Fibroblast of lung (primary cell): ENCODE data around the gene QSOX1. TPM values are rescaled to one million over a fixed set of nuclear protein-coding genes. Genes with fewer than 3 reads are reported as not detected.

ENCODE experiments used
- DNase-seq, 2 donors: peaks; one replicate each; pipeline versions ENCODE4 v3.0.0 to v3.0.0-alpha.2; 2010; ENCODE audit warnings: low read depth in 2 of 2
- H2AFZ ChIP-seq: 2 replicates; pipeline ENCODE4 v1.5.1; 2012; ENCODE audit warnings: low read length, control low read depth, inconsistent platforms
- H3K27ac ChIP-seq: 2 replicates; pipeline ENCODE4 v1.5.1; 2011; ENCODE audit warnings: low read length, control low read depth; ENCODE audit not compliant: insufficient read depth
- H3K27me3 ChIP-seq: 2 replicates; pipeline ENCODE4 v1.5.1; 2011; ENCODE audit warnings: mild to moderate bottlenecking, low read length; ENCODE audit not compliant: control insufficient read depth, insufficient read depth
- H3K36me3 ChIP-seq: 2 replicates; pipeline ENCODE4 v1.5.1; 2011; ENCODE audit warnings: low read length; ENCODE audit not compliant: control insufficient read depth, insufficient read depth
- H3K4me1 ChIP-seq: 2 replicates; pipeline ENCODE4 v1.5.1; 2011; ENCODE audit warnings: low read length; ENCODE audit not compliant: control insufficient read depth, insufficient read depth; ENCODE audit errors: extremely low read depth
- H3K4me2 ChIP-seq: 2 replicates; pipeline ENCODE4 v1.5.1; 2011; ENCODE audit warnings: low read length, control low read depth; ENCODE audit not compliant: insufficient read depth; ENCODE audit errors: extremely low read depth
- H3K4me3 ChIP-seq, 4 experiments: fragments of 200-600 bp in 1 of 4; sonication (generic) in 1 of 4; replicated peaks in 1 of 4; 2 replicates each; pipeline ENCODE4 v1.5.1; 2011 to 2016; ENCODE audit warnings: low read length in 4 of 4, low read depth in 3 of 4, mild to moderate bottlenecking in 3 of 4, control low read depth in 2 of 4, inconsistent platforms in 1 of 4, mixed read lengths in 1 of 4; ENCODE audit not compliant: insufficient read depth in 1 of 4; ENCODE audit errors: control extremely low read depth in 1 of 4
- H3K79me2 ChIP-seq: 2 replicates; pipeline ENCODE4 v1.5.1; 2012; ENCODE audit warnings: mild to moderate bottlenecking, low read length, inconsistent platforms; ENCODE audit not compliant: control insufficient read depth, insufficient read depth
- H3K9ac ChIP-seq: 2 replicates; pipeline ENCODE4 v1.5.1; 2011; ENCODE audit warnings: mild to moderate bottlenecking, low read length, control low read depth; ENCODE audit not compliant: insufficient read depth
- H3K9me3 ChIP-seq: 2 replicates; pipeline ENCODE4 v1.5.1; 2012; ENCODE audit warnings: low read depth, low read length; ENCODE audit not compliant: control insufficient read depth, insufficient read depth
- H4K20me1 ChIP-seq: 2 replicates; pipeline ENCODE4 v1.5.1; 2011; ENCODE audit warnings: low read length; ENCODE audit not compliant: control insufficient read depth, insufficient read depth; ENCODE audit errors: extremely low read depth
- EZH2 ChIP-seq: IDR thresholded peaks from 2 replicates; pipeline ENCODE4 v1.5.1; 2012; ENCODE audit warnings: low read length, control low read depth, mild to moderate bottlenecking; ENCODE audit errors: missing control alignments
- polyA plus RNA-seq, 2 donors: library from polyadenylated mRNA; depleted of rRNA in 1 of 2; stranded (reverse) in 1 of 2; unstranded in 1 of 2; fragments of >200 nt; gene quantifications; 2 replicates each; pipeline ENCODE4 v1.2.1, GENCODE V29; 2011 to 2012; ENCODE audit warnings: missing spikeins in 1 of 2
- total RNA-seq: library from RNA; depleted of rRNA; stranded (reverse); fragments of >200 nt; gene quantifications from 2 replicates; pipeline ENCODE4 v1.2.1, GENCODE V29; 2014
- TF ChIP-seq, protein P1 (sequence below), 2 donors: IDR thresholded peaks in 1 of 2; conservative IDR thresholded peaks in 1 of 2; 1 replicate in 1 of 2; 2 replicates in 1 of 2; pipeline ENCODE4 v1.5.1; 2011 to 2012; ENCODE audit warnings: low read length in 2 of 2, control low read depth in 1 of 2, inconsistent platforms in 1 of 2, low read depth in 1 of 2, mild to moderate bottlenecking in 1 of 2

The QSOX1 gene
- total and polyA plus RNA-seq, 2 donors (not counting 1 experiment from before 2014, with no cell fraction given), result 799 to 1,312 TPM

DNA sequence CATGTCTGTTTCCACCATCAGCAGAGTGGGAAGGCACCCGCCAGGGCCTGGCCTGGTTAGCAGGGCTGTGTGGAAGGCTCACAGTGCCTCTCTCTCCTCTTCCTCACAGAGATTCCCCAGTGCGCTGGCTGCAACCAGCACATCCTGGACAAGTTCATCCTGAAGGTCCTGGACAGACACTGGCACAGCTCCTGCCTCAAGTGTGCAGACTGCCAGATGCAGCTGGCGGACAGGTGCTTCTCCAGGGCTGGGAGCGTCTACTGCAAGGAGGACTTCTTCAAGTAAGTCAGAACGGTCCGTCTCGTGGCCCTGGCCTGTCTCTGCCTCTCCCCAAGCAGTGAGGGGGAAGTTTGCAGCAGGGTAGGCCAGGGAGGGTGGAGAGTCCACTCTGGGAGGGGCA is 93.5 kb downstream of the QSOX1 start:
- TF ChIP-seq, protein P1, sequence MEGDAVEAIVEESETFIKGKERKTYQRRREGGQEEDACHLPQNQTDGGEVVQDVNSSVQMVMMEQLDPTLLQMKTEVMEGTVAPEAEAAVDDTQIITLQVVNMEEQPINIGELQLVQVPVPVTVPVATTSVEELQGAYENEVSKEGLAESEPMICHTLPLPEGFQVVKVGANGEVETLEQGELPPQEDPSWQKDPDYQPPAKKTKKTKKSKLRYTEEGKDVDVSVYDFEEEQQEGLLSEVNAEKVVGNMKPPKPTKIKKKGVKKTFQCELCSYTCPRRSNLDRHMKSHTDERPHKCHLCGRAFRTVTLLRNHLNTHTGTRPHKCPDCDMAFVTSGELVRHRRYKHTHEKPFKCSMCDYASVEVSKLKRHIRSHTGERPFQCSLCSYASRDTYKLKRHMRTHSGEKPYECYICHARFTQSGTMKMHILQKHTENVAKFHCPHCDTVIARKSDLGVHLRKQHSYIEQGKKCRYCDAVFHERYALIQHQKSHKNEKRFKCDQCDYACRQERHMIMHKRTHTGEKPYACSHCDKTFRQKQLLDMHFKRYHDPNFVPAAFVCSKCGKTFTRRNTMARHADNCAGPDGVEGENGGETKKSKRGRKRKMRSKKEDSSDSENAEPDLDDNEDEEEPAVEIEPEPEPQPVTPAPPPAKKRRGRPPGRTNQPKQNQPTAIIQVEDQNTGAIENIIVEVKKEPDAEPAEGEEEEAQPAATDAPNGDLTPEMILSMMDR (conservative IDR thresholded peaks at IDR 0.05 in 1 of 2, IDR thresholded peaks at IDR 0.05 in 1 of 2; ENCODE audit: low read depth in 1 of 2, low read length in 2 of 2), result no peak
- no peak for TF ChIP-seq EZH2
- Histone ChIP-seq H3K4me3 (no peak overlapping the region), H3K9me3 (no peaks in the 10 kb centered on the region), H3K9ac (no peak overlapping the region), H3K4me2 (no peak overlapping the region), H2AFZ (no peak overlapping the region), H3K27ac (no peak overlapping the region), H3K36me3 (no peaks in the 10 kb centered on the region), H3K79me2 (no peaks in the 10 kb centered on the region), H3K4me1 (no peaks in the 10 kb centered on the region), H3K27me3 (peaks cover 5% of the 10 kb centered on the region), H4K20me1 (no peaks in the 10 kb centered on the region)
- DNase-seq, result no peak

DNA sequence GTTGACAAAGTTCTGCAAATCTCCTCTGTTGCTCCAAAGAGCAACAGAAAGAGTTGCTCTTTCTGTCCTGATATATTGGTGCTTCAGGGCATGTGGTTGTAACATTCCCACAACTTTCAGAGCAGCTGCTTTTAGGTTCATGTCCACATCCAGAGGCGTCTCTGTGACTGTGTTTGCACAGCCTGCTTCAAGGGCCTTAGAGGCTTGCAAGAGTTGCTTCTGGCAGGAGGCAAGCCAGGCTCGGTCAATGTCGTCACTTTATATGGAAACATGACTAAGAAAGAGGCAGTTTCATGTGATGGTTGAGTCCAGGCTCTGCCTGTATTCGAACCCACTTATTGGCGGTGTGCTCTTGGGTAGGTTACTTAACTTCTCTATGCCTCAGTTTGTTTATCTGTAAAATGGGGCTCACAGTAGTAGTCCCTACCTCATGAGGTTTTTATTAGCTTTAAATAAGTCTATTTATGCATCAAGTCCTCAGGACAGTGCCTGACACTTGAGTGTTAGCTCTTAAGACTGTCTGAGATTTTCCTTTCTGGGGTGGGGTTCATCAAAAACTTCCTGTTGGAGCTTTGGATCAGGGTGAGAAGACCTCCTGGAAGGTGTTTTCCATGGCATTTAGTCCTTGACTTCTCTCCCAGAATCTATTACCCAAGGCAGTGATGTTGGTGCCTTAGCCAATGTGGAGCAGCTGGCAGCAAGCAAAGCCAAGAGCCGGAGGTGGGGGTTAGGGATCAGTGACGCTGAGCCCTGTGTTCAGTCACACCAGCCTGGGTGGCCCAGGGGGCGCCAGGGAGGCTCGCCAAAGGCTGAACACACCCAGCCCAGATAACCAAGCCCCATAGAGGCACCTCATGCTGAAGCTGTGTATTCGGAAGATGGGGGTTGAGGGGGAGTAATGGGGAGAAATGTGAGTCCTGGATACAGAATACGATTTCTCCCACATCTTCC is 94.3 kb downstream of the QSOX1 start:
- peaks cover 3% of the 10 kb centered on the region for H3K27me3 ChIP-seq
- H3K4me3 ChIP-seq, result no peak overlapping the region
- H3K4me2 ChIP-seq, result no peak overlapping the region
- no peak for TF ChIP-seq EZH2
- TF ChIP-seq, protein P1 (conservative IDR thresholded peaks at IDR 0.05 in 1 of 2, IDR thresholded peaks at IDR 0.05 in 1 of 2; ENCODE audit: low read depth in 1 of 2, low read length in 2 of 2), result no peak
- H3K36me3 ChIP-seq, result no peaks in the 10 kb centered on the region
- H3K27ac ChIP-seq, result no peak overlapping the region
- no peak for DNase-seq
- no peaks in the 10 kb centered on the region for H4K20me1 ChIP-seq
- no peaks in the 10 kb centered on the region for H3K79me2 ChIP-seq
- H2AFZ ChIP-seq, result no peak overlapping the region
- no peaks in the 10 kb centered on the region for H3K4me1 ChIP-seq
- H3K9me3 ChIP-seq, result no peaks in the 10 kb centered on the region
- H3K9ac ChIP-seq, result no peak overlapping the region

DNA sequence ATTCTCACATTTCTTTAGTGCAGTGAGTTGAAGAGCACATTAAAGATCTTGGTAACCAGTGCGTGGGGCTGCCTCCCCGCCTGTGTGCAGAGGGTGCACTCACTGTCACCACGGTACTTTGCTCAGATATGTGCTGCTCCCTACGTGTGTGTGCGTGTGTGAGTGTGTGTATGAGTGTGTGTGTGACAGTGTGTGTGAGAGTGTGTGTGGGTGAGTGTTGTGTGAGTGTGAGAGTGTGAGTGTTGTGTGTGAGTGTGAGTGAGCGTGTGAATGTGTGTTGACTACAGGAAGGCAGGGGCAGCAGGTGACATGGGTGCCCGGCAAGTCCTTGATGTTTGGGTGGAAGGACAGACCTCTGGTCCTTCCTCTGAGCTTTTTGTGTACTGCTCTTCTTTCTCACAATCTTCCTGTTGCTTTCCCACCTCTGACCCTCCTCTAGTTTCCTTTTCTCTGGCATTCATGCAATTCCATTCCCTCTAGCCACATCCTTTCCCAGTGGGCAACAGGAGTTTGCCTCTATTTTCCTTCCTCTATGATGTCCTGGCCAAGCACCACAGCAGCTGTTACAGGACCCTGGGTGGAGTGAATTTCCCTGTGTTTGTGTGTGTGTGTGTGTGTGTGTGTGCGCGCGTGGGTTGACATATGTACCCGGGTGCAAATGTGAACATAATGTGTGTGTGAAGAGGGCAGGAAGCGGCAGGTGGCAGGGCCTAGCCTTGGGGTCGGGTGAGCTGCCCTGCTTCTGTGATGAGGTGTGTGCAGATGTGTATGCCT is 95.2 kb downstream of the QSOX1 start:
- DNase-seq, result no peak
- no peaks in the 10 kb centered on the region for H3K36me3 ChIP-seq
- TF ChIP-seq, protein P1 (conservative IDR thresholded peaks at IDR 0.05 in 1 of 2, IDR thresholded peaks at IDR 0.05 in 1 of 2; ENCODE audit: low read depth in 1 of 2, low read length in 2 of 2), result no peak
- TF ChIP-seq EZH2, result no peak
- H3K4me1 ChIP-seq, result no peaks in the 10 kb centered on the region
- H3K9me3 ChIP-seq, result no peaks in the 10 kb centered on the region
- H3K4me3 ChIP-seq, result no peak overlapping the region
- H3K79me2 ChIP-seq, result no peaks in the 10 kb centered on the region
- no peak overlapping the region for H3K27ac ChIP-seq
- H3K4me2 ChIP-seq, result no peak overlapping the region
- H2AFZ ChIP-seq, result no peak overlapping the region
- H4K20me1 ChIP-seq, result no peaks in the 10 kb centered on the region
- no peak overlapping the region for H3K9ac ChIP-seq
- peaks cover 3% of the 10 kb centered on the region for H3K27me3 ChIP-seq
